Sigmoid colon (tissue), 7 donors: ENCODE measurements around the gene RAPGEF5. TPM values are rescaled to one million over a fixed set of nuclear protein-coding genes. Genes with fewer than 3 reads are reported as not detected.

ENCODE experiments used
- DNase-seq: peaks from one replicate; pipeline ENCODE4 v3.0.0-alpha.2; 2019
- H3K27ac ChIP-seq, 4 donors: fragments of 200-600 bp; sonication (generic); one replicate each; pipeline ENCODE4 v1.5.1; 2016 to 2019; ENCODE audit warnings: mild to moderate bottlenecking in 1 of 4
- H3K27me3 ChIP-seq, 3 donors: fragments of 200-600 bp; sonication (generic); one replicate each; pipeline ENCODE4 v1.5.1; 2019; ENCODE audit warnings: mild to moderate bottlenecking in 1 of 3
- H3K36me3 ChIP-seq, 4 donors: fragments of 200-600 bp; sonication (generic); one replicate each; pipeline ENCODE4 v1.5.1; 2016 to 2019
- H3K4me1 ChIP-seq, 4 donors: fragments of 200-600 bp; sonication (generic); one replicate each; pipeline ENCODE4 v1.5.1; 2017 to 2019
- H3K4me3 ChIP-seq, 4 donors: fragments of 200-600 bp; sonication (generic); one replicate each; pipeline ENCODE4 v1.5.1; 2017 to 2019; ENCODE audit warnings: mild to moderate bottlenecking in 2 of 4, moderate library complexity in 1 of 4
- H3K9me3 ChIP-seq, 4 donors: fragments of 200-600 bp in 3 of 4; sonication (generic) in 3 of 4; one replicate each; pipeline versions ENCODE4 v1.5.1 to v1.6.1; 2013 to 2019
- EP300 ChIP-seq, 4 donors: sonication (generic); formaldehyde crosslinking; IDR thresholded peaks; one replicate each; pipeline ENCODE4 v1.6.1; 2017; ENCODE audit warnings: antibody characterized with exemption in 4 of 4
- POLR2A ChIP-seq, 2 donors: fragments of 450-650 bp; IDR thresholded peaks; one replicate each; pipeline ENCODE4 v1.6.1; 2016; ENCODE audit warnings: antibody characterized with exemption in 2 of 2, mild to moderate bottlenecking in 2 of 2, moderate library complexity in 2 of 2
- POLR2AphosphoS5 ChIP-seq, 4 donors: sonication (generic); formaldehyde crosslinking; IDR thresholded peaks; one replicate each; pipeline ENCODE4 v1.6.1; 2017; ENCODE audit warnings: antibody characterized with exemption in 4 of 4
- WGBS, 2 donors: extraction: QIAGEN DNeasy Blood & Tissue Kit; methylation state at CpG; one replicate each; pipeline ENCODE4 v1.1.7; 2013; 5-methylcytosine and 5-hydroxymethylcytosine counted together
- intact Hi-C: fragments of 100-400 bp; cut with DNase I; formaldehyde crosslinking; loops from one replicate; pipeline ENCODE4 v1.15.1; 2023
- polyA plus RNA-seq, 3 donors: library from polyadenylated mRNA; stranded (reverse); fragments of 200-250 nt; gene quantifications; one replicate each; pipeline ENCODE4 v1.2.3, GENCODE V29; 2013
- total RNA-seq, 4 donors: library from RNA; depleted of rRNA; stranded (reverse); fragments of >200 nt; gene quantifications; one replicate each; pipeline ENCODE4 v1.1.0, GENCODE V29; 2016
- TF ChIP-seq, protein P1 (sequence below), 4 experiments: fragments of 450-650 bp in 3 of 4; fragments of 200-600 bp in 1 of 4; IDR thresholded peaks; one replicate each; pipeline ENCODE4 v1.5.1; 2016 to 2019; ENCODE audit warnings: antibody characterized with exemption in 4 of 4, mild to moderate bottlenecking in 3 of 4, moderate library complexity in 2 of 4
- donor health status: healthy with polysubstance abuse.
- donor health status: Bipolar disorder and iron deficiency.
- donor health status: healthy.

Gene RAPGEF5
- total and polyA plus RNA-seq, 7 donors: 6.0 to 17.9 (median 12.6) TPM

DNA sequence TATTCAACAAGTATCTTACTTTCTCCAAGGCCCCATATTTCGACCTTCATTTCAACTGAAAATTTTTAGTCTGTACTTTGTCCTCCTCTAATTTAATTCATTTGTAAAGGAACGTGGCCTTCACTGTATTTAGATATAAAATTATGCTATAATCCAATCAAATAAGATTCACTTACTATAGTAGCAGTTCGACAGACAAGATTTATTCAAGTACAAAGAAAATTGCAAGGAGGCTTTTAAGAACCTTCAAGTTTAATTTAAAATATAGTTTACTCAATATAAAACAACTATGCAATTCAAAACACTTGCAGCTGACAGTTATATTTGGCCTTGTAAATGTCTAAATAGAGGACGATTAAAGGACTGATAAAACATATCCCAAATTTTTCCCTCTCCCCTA, 85.6 kb downstream of the RAPGEF5 start:
- Histone ChIP-seq H3K36me3 (no peaks in the 10 kb centered on the region), H3K27me3 (no peaks in the 10 kb centered on the region), H3K27ac (no peak overlapping the region), H3K4me1 (no peaks in the 10 kb centered on the region), H3K4me3 (no peak overlapping the region), H3K9me3 (no peaks in the 10 kb centered on the region)
- intact Hi-C loops: no loop called here
- WGBS, 2 donors: 80 to 82% methylated on average over 4 of the region's 4 CpGs
- no peak for DNase-seq
- no peak for TF ChIP-seq EP300 (IDR thresholded peaks at IDR 0.05)
- no peak for TF ChIP-seq POLR2AphosphoS5 (IDR thresholded peaks at IDR 0.05)
- TF ChIP-seq, protein P1, sequence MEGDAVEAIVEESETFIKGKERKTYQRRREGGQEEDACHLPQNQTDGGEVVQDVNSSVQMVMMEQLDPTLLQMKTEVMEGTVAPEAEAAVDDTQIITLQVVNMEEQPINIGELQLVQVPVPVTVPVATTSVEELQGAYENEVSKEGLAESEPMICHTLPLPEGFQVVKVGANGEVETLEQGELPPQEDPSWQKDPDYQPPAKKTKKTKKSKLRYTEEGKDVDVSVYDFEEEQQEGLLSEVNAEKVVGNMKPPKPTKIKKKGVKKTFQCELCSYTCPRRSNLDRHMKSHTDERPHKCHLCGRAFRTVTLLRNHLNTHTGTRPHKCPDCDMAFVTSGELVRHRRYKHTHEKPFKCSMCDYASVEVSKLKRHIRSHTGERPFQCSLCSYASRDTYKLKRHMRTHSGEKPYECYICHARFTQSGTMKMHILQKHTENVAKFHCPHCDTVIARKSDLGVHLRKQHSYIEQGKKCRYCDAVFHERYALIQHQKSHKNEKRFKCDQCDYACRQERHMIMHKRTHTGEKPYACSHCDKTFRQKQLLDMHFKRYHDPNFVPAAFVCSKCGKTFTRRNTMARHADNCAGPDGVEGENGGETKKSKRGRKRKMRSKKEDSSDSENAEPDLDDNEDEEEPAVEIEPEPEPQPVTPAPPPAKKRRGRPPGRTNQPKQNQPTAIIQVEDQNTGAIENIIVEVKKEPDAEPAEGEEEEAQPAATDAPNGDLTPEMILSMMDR (IDR thresholded peaks at IDR 0.05): no peak
- no peak for TF ChIP-seq POLR2A (IDR thresholded peaks at IDR 0.05)

DNA sequence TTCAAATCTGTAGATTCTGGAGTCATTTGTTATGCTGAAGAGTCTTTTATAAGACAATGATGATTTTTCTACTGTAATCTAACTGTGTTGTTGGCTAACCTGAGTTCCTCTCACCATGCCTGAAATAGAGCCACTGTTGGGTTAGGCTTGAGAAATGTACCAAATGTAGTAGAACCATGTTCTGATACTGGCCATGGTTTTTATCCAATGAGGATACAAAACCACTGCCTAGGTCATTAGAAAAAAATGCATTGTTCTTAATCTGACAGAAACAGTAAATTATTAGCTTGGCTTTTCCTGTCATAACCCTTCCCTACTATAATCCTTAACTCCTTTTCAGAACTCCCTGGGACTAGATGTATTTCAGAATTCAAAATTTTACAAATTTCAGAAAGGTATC, 86.6 kb downstream of the RAPGEF5 start:
- Histone ChIP-seq H3K9me3 (no peaks in the 10 kb centered on the region), H3K4me3 (no peak overlapping the region)
- TF ChIP-seq, protein P1 (IDR thresholded peaks at IDR 0.05): no peak
- no peak for TF ChIP-seq POLR2A (IDR thresholded peaks at IDR 0.05)
- TF ChIP-seq EP300 (IDR thresholded peaks at IDR 0.05): no peak
- TF ChIP-seq POLR2AphosphoS5 (IDR thresholded peaks at IDR 0.05): no peak

DNA sequence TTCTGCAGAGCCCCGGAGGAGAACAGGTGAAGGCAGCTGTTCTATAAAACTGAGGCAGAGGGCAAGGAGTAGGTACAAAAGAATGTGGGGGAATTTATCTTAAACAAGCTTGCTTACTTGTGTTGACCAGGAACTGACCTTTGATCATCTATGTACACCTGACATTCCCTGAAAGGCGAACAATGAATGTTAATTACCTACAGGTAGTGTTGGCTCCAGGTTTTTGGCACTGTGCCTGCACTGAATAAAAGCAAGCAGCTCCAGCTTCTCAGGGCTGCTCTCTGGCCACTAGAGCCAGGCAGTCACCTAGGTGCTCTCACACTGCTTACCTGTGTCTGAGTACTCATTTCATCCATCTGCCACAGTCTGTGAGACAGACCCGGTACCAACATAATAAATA, 87.0 kb downstream of the RAPGEF5 start:
- Histone ChIP-seq H3K4me1 (no peaks in the 10 kb centered on the region), H3K36me3 (no peaks in the 10 kb centered on the region), H3K27me3 (no peaks in the 10 kb centered on the region), H3K9me3 (no peaks in the 10 kb centered on the region), H3K27ac (no peak overlapping the region), H3K4me3 (no peak overlapping the region)
- intact Hi-C loops: no loop called here
- no peak for DNase-seq
- WGBS, 2 donors: 41 to 75% methylated on average over 3 of the region's 3 CpGs
- TF ChIP-seq EP300 (IDR thresholded peaks at IDR 0.05) (no peak), POLR2AphosphoS5 (IDR thresholded peaks at IDR 0.05) (no peak), POLR2A (IDR thresholded peaks at IDR 0.05) (no peak)
- TF ChIP-seq, protein P1 (IDR thresholded peaks at IDR 0.05): no peak

More for the DNA sequence above, 86.6 kb downstream of the RAPGEF5 start:
- DNase-seq: no peak
- Histone ChIP-seq H3K36me3 (no peaks in the 10 kb centered on the region), H3K27me3 (no peaks in the 10 kb centered on the region), H3K27ac (no peak overlapping the region), H3K4me1 (no peaks in the 10 kb centered on the region)
- intact Hi-C loops: no loop called here

DNA sequence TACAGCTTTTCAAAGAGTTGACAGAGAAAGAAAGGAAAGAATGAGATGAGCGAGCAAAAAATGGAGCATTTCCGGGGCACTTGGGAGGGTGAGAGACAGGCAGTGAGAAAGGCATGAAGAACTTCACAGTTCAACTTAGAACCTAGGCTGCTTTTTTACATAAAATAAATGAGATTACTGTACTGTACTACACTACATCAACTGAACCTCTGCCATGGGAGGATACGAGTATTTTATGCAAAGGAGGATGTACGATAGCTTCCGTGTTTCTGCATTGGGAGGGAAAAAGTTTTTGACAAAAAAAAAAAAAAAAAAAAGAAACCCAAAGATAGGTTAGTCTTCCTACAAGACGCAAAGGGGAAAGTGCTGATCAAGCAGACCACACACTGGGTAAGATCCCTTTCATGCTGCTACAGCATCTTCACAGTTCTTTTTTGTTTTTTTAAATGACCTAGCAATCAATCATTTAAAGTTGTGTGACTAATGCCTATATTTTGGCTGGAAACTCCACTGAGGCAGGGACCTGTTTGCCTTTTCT, 88.0 kb downstream of the RAPGEF5 start:
- H3K4me1 ChIP-seq: no peaks in the 10 kb centered on the region
- no peaks in the 10 kb centered on the region for H3K9me3 ChIP-seq
- intact Hi-C loops: no loop called here
- no peak for DNase-seq
- WGBS, 2 donors: 76 to 89% methylated on average over 6 of the region's 6 CpGs
- H3K4me3 ChIP-seq: no peak overlapping the region
- H3K27me3 ChIP-seq: no peaks in the 10 kb centered on the region
- no peaks in the 10 kb centered on the region for H3K36me3 ChIP-seq
- TF ChIP-seq EP300 (IDR thresholded peaks at IDR 0.05): no peak
- TF ChIP-seq, protein P1 (IDR thresholded peaks at IDR 0.05): no peak
- TF ChIP-seq POLR2AphosphoS5 (IDR thresholded peaks at IDR 0.05): no peak
- TF ChIP-seq POLR2A (IDR thresholded peaks at IDR 0.05): no peak
- H3K27ac ChIP-seq: no peak overlapping the region
